ENCODE measurements around the gene RRP9.

Gene RRP9

DNA sequence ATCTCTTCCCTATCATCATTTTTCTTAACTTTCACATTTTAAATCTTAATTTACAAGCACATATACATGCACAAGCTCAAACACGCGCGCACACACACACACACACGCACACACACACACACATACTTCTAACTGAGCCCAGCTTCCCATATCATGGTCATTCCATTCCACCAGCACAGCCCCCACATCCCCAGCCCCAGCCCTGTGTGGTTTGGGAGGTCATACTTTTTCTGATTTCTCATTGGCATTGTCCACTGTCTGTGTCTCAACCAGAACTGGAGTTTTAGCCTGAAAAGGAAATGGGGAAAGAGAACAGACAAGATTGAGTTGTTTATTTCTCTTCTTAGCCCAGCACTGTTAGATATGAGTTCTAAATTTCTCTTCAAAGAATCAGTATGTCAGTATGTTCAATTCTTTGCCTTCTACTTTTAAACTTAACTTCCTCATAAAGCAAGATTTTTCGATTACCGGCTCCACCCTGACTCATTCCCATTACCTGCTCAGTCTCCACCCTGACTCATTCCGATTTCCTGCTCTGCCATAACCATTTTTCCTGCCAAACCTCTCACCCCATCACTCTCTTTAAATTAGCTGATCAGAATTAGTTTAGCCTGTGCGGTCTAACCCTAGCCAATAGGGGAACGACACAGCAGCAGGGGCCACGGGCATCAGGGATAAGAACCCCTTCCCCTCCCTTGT lies 44.9 kb downstream of the RRP9 start:
- FAIRE-seq, result no peak

DNA sequence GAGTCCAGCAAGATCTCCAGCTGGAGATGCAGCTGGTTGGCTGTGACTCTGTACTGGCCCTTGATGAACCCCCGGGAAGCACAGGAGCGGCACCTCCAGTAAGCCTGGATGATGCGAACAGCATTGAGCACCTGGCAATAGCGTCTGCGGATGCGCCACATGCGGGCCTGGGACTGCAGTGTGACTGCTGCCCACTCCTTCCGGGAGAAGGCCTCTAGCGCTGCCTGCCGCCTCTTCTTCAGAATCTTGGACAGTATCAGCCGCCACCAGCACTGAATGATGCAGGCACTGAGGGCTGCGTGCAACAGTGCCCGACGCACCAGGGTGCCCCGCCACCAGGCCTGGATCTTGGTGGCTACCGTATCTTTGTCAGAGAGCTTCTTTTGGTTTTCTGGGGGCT lies 46.8 kb downstream of the RRP9 start:
- FAIRE-seq, result no peak

GRCh38 chr3:51894391-51894790 lies 47.3 kb downstream of the RRP9 start:
- no peak for FAIRE-seq

- FAIRE-seq, result no peak
Measured at GRCh38 chr3:51891242-51892039, 50.3 kb downstream of the RRP9 start.

DNA sequence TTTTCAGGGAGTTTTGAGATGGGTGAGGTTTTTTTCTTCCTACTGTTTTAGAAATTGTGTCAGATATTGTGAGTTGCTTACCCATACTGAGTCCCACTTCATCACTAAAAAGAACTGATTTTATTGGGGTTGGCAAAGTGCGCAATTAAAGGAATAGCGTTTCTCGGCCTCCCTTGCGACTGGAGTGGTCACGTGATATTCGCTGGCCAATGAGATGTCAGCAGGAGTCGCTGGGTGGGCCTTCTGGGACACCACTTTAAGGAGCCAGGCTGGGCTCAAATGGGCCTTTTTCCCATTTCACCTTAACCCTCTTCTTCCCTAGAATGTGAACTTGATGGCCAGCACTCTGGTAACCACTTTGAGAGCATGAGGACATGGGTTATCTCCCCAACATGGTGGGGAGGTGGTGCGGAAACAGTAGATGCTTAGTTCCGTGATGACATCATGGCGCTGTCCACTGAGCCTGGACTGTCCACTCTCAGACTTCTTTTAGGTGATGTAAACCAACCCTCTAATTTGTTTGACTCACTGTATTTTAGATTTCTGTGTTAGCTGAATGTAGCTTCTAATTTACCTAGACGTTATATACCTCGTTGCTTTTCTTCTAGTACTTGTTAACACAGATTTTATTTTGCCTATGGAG lies 53.1 kb downstream of the RRP9 start:
- FAIRE-seq, result no peak

GRCh38 chr3:51887620-51888019 lies 54.1 kb downstream of the RRP9 start:
- no peak for FAIRE-seq

- FAIRE-seq, result no peak
Measured at GRCh38 chr3:51886447-51886846, 55.3 kb downstream of the RRP9 start.

Measured in islet of Langerhans (tissue), 1 donor.